Hepatocyte (in vitro differentiated cells): Measurements from ENCODE around the gene WT1.

ENCODE experiments used
- CTCF ChIP-seq: fragments of 200-600 bp; sonication (generic); IDR thresholded peaks from 2 replicates; pipeline ENCODE4 v1.5.1; 2016; ENCODE audit warnings: antibody characterized with exemption, mild to moderate bottlenecking; ENCODE audit not compliant: poor library complexity
- EZH2 ChIP-seq: fragments of 200-600 bp; sonication (generic); IDR thresholded peaks from 2 replicates; pipeline ENCODE4 v1.6.1; 2016; ENCODE audit warnings: antibody characterized with exemption, mild to moderate bottlenecking, borderline replicate concordance

- TF ChIP-seq CTCF: no peak
- TF ChIP-seq EZH2: no peak
Measured at GRCh38 chr11:32344946-32345345, 90.4 kb downstream of the WT1 start.
